K562 (cell line): ENCODE results near the gene PHLDB1. TPM values are rescaled to one million over a fixed set of nuclear protein-coding genes. Genes with fewer than 3 reads are reported as not detected.

ENCODE experiments used
- C11orf30 ChIP-seq: fragments of 450-650 bp; IDR thresholded peaks from 2 replicates; pipeline ENCODE4 v1.6.1; 2016; ENCODE audit warnings: low read depth, mild to moderate bottlenecking
- ETV6 ChIP-seq, 3 experiments: fragments of 150-350 bp in 1 of 3; sonication (generic) in 1 of 3; formaldehyde crosslinking in 1 of 3; IDR thresholded peaks; 2 replicates each; pipeline versions ENCODE4 v1.6.1 to v1.8.0; 2014 to 2022; ENCODE audit warnings: borderline replicate concordance in 2 of 3, low read depth in 2 of 3, antibody characterized with exemption in 1 of 3, low read length in 1 of 3, mild to moderate bottlenecking in 1 of 3, missing genetic modification reagents in 1 of 3
- FOXO4 ChIP-seq: fragments of 450-650 bp; formaldehyde crosslinking; IDR thresholded peaks from 2 replicates; pipeline ENCODE4 v1.4.0; 2020; ENCODE audit warnings: mild to moderate bottlenecking, moderate library complexity
- MTA1 ChIP-seq: fragments of 450-650 bp; IDR thresholded peaks from 2 replicates; pipeline ENCODE4 v1.6.1; 2017; ENCODE audit warnings: borderline replicate concordance
- NR0B1 ChIP-seq: fragments of 450-650 bp; IDR thresholded peaks from one replicate; pipeline ENCODE4 v1.6.1; 2018; ENCODE audit warnings: mild to moderate bottlenecking, moderate library complexity; ENCODE audit not compliant: partially characterized antibody
- POLR3G ChIP-seq: IDR thresholded peaks from 2 replicates; pipeline ENCODE4 v1.6.1; 2011; ENCODE audit not compliant: insufficient read length, insufficient replicate concordance; ENCODE audit errors: extremely low read depth
- ZC3H11A ChIP-seq: IDR thresholded peaks from 2 replicates; pipeline ENCODE4 v1.6.1; 2012; ENCODE audit warnings: low read depth, low read length, improper control_type of control experiment
- ZNF311 ChIP-seq: fragments of 250-450 bp; sonication (Bioruptor Pico); IDR thresholded peaks from 2 replicates; pipeline ENCODE4 v1.4.0; 2020; ENCODE audit warnings: mild to moderate bottlenecking, moderate library complexity
- ZNF318 ChIP-seq, 2 experiments: fragments of 450-650 bp; IDR thresholded peaks; 2 replicates each; pipeline ENCODE4 v1.6.1; 2016; ENCODE audit warnings: mild to moderate bottlenecking in 2 of 2, borderline replicate concordance in 1 of 2, low read depth in 1 of 2, moderate library complexity in 1 of 2
- ZNF785 ChIP-seq: fragments of 250-450 bp; sonication (Bioruptor Pico); IDR thresholded peaks from 2 replicates; pipeline ENCODE4 v1.4.0; 2020; ENCODE audit warnings: mild to moderate bottlenecking
- ZNF830 ChIP-seq: fragments of 250-450 bp; sonication (Bioruptor Pico); IDR thresholded peaks from 2 replicates; pipeline ENCODE4 v1.5.0; 2021; ENCODE audit warnings: mild to moderate bottlenecking
- polyA plus RNA-seq, 8 experiments: library from polyadenylated mRNA; depleted of rRNA in 4 of 8; stranded (reverse) in 5 of 8; unstranded in 3 of 8; fragments of >200 nt; fragmentation: Nextera tagmentation in 2 of 8; fragmentation: Illumina TruSeq in 1 of 8; extraction: Ambion mirVana in 2 of 8; extraction: Trizol in 1 of 8; gene quantifications; 2 replicates each; pipeline versions ENCODE4 v1.2.1 to v1.2.3, GENCODE V29; 2011 to 2014; ENCODE audit warnings: inconsistent platforms in 1 of 8, missing spikeins in 1 of 8
- total RNA-seq, 7 experiments: library from RNA; depleted of rRNA in 6 of 7; stranded (reverse); fragments of >200 nt in 6 of 7; fragmentation: Illumina TruSeq in 2 of 7; extraction: Trizol in 2 of 7; gene quantifications; 2 replicates each; pipeline versions ENCODE4 v1.2.1 to v1.2.3, GENCODE V29; 2011 to 2021; ENCODE audit warnings: low replicate concordance in 1 of 7
- TF ChIP-seq, protein P1 (sequence below): fragments of 250-450 bp; sonication (Bioruptor Pico); IDR thresholded peaks from 2 replicates; pipeline ENCODE4 v1.4.0; 2020; ENCODE audit warnings: mild to moderate bottlenecking
- TF ChIP-seq, protein P2 (sequence below): fragments of 250-450 bp; sonication (Bioruptor Pico); IDR thresholded peaks from 2 replicates; pipeline ENCODE4 v1.9.0; 2021; ENCODE audit warnings: mild to moderate bottlenecking

Gene PHLDB1
- total and polyA plus RNA-seq, 9 of the 15 experiments (the other 6 are each of a cell fraction or from before 2014, with no cell fraction given), result 2.0 to 28.7 (median 16.2) TPM

DNA sequence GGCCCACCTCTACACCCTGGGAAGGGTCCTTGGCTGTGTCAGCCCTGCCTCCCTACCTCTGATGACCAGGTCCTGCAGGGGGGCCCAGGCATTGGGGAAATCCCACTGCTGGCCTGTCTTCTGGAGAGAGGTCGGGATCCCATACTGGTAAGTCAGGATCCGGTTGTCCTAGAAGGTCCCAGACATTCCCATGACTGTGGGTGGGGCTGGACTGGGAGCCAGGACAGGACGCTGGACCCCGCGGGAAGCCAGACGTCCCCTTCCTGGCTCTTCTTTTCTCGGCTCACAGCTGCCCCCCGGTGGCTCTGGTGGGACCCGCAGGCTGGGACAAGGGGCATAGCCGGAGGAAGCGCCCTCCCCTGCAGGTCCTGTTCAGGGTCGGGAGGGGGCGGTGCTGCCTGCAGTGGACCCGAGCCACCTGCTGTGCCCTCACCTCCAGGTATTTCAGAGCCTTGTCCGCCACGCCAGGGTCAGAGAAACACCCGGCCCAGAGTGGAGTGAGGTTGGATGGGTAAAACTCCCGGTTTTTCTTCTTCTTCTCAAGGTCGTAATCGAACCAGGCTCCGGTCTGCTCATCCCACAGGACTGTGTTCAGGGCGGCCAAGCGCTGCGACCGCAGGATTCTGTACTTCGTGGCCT is 52.0 kb downstream of the PHLDB1 start (continued):
- TF ChIP-seq, protein P1, sequence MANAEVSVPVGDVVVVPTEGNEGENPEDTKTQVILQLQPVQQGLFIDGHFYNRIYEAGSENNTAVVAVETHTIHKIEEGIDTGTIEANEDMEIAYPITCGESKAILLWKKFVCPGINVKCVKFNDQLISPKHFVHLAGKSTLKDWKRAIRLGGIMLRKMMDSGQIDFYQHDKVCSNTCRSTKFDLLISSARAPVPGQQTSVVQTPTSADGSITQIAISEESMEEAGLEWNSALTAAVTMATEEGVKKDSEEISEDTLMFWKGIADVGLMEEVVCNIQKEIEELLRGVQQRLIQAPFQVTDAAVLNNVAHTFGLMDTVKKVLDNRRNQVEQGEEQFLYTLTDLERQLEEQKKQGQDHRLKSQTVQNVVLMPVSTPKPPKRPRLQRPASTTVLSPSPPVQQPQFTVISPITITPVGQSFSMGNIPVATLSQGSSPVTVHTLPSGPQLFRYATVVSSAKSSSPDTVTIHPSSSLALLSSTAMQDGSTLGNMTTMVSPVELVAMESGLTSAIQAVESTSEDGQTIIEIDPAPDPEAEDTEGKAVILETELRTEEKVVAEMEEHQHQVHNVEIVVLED (CRISPR knock-in tag), result no peak
- TF ChIP-seq ZNF318 (IDR thresholded peaks at IDR 0.05; ENCODE audit: borderline replicate concordance in 1 of 2, low read depth in 1 of 2) (no peak), ETV6 (IDR thresholded peaks at IDR 0.05; ENCODE audit: borderline replicate concordance in 1 of 2, low read depth in 2 of 2, low read length in 1 of 2) (no peak), ETV6 (CRISPR knock-in tag; IDR thresholded peaks at IDR 0.05; ENCODE audit: borderline replicate concordance) (no peak), ZC3H11A (no peak), ZNF830 (CRISPR knock-in tag) (no peak), MTA1 (0 out of 2 replicates have a peak, but pooled peaks have one; percentile 22), NR0B1 (no peak), POLR3G (no peak), C11orf30 (no peak), ZNF785 (no peak), ZNF311 (CRISPR knock-in tag) (no peak), FOXO4 (CRISPR knock-in tag) (no peak)
- TF ChIP-seq, protein P2, sequence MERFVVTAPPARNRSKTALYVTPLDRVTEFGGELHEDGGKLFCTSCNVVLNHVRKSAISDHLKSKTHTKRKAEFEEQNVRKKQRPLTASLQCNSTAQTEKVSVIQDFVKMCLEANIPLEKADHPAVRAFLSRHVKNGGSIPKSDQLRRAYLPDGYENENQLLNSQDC (CRISPR knock-in tag), result no peak
